Neutrophil (primary cell): Measurements from ENCODE around the gene KRTAP19-7.

Experiments
- H3K27ac ChIP-seq: fragments of 200-600 bp; sonication (generic); 2 replicates; pipeline ENCODE4 v1.5.1; 2016; ENCODE audit warnings: mild to moderate bottlenecking, moderate library complexity
- H3K27me3 ChIP-seq: fragments of 200-600 bp; sonication (generic); 2 replicates; pipeline ENCODE4 v1.6.0; 2016; ENCODE audit warnings: mild to moderate bottlenecking
- H3K36me3 ChIP-seq: fragments of 200-600 bp; sonication (generic); 2 replicates; pipeline ENCODE4 v1.5.1; 2017
- H3K4me1 ChIP-seq, 2 experiments: fragments of 200-600 bp in 1 of 2; sonication (generic) in 1 of 2; 1 replicate in 1 of 2; 2 replicates in 1 of 2; pipeline versions ENCODE4 v1.5.1 to v1.6.1; 2013 to 2016; ENCODE audit warnings: low read depth in 1 of 2, low read length in 1 of 2, mild to moderate bottlenecking in 1 of 2, moderate library complexity in 1 of 2; ENCODE audit not compliant: control insufficient read depth in 1 of 2, insufficient read depth in 1 of 2
- H3K4me3 ChIP-seq, 2 experiments: fragments of 200-600 bp in 1 of 2; sonication (generic) in 1 of 2; 1 replicate in 1 of 2; 2 replicates in 1 of 2; pipeline ENCODE4 v1.5.1; 2013 to 2016; ENCODE audit warnings: low read depth in 1 of 2, low read length in 1 of 2, mild to moderate bottlenecking in 1 of 2, moderate library complexity in 1 of 2
- H3K9me3 ChIP-seq: fragments of 200-600 bp; sonication (generic); 2 replicates; pipeline ENCODE4 v1.5.1; 2016
- CTCF ChIP-seq: fragments of 200-600 bp; sonication (generic); IDR thresholded peaks from 2 replicates; pipeline ENCODE4 v1.5.1; 2016; ENCODE audit warnings: antibody characterized with exemption

The KRTAP19-7 gene

GRCh38 chr21:30561264-30561895 lies at the start of gene KRTAP19-7:
KRTAP19-7 (minus strand) TSS chr21:30561314; CDS start chr21:30561289, 25 bp downstream.
- no peaks in the 10 kb centered on the region for H3K27me3 ChIP-seq

GRCh38 chr21:30605968-30606367 lies 44.9 kb upstream of the KRTAP19-7 start:
- no peaks in the 10 kb centered on the region for H3K9me3 ChIP-seq
- no peaks in the 10 kb centered on the region for H3K36me3 ChIP-seq
- TF ChIP-seq CTCF = no peak
- no peak overlapping the region for H3K27ac ChIP-seq
- H3K27me3 ChIP-seq = no peaks in the 10 kb centered on the region
- H3K4me1 ChIP-seq = no peaks in the 10 kb centered on the region
- no peak overlapping the region for H3K4me3 ChIP-seq

More at GRCh38 chr21:30561264-30561895, at the start of gene KRTAP19-7:
- H3K4me1 ChIP-seq = no peaks in the 10 kb centered on the region
- no peak within 1 kb of the TSS for H3K27ac ChIP-seq
- no peak within 1 kb of the TSS for H3K4me3 ChIP-seq
- no peak for TF ChIP-seq CTCF
- no peaks in the 10 kb centered on the region for H3K36me3 ChIP-seq
- no peaks in the 10 kb centered on the region for H3K9me3 ChIP-seq

GRCh38 chr21:30600787-30601186 lies 39.7 kb upstream of the KRTAP19-7 start, which contains the start of gene KRTAP22-1:
KRTAP22-1 (plus strand) TSS chr21:30601087.
- TF ChIP-seq CTCF = no peak
- Histone ChIP-seq H3K36me3 (no peaks in the 10 kb centered on the region), H3K9me3 (no peaks in the 10 kb centered on the region), H3K4me1 (no peaks in the 10 kb centered on the region), H3K27me3 (no peaks in the 10 kb centered on the region), H3K4me3 (no peak within 1 kb of the TSS), H3K27ac (no peak within 1 kb of the TSS)

- Histone ChIP-seq H3K36me3 (no peaks in the 10 kb centered on the region), H3K27me3 (no peaks in the 10 kb centered on the region), H3K9me3 (no peaks in the 10 kb centered on the region), H3K4me1 (no peaks in the 10 kb centered on the region), H3K4me3 (no peak within 1 kb of the TSS), H3K27ac (no peak within 1 kb of the TSS)
- no peak for TF ChIP-seq CTCF
These were observed 37.7 kb upstream of the KRTAP19-7 start, which contains the start of gene KRTAP6-2 for GRCh38 chr21:30598802-30599201. KRTAP6-2 (minus strand) TSS chr21:30598902; CDS start chr21:30598874, 28 bp downstream.

GRCh38 chr21:30592140-30592539 lies 31.0 kb upstream of the KRTAP19-7 start, which contains the start of gene KRTAP6-3:
KRTAP6-3 (plus strand) TSS chr21:30592440; CDS start chr21:30592446, 6 bp downstream.
- Histone ChIP-seq H3K4me1 (no peaks in the 10 kb centered on the region), H3K27me3 (no peaks in the 10 kb centered on the region), H3K9me3 (no peaks in the 10 kb centered on the region), H3K36me3 (no peaks in the 10 kb centered on the region), H3K27ac (no peak within 1 kb of the TSS), H3K4me3 (no peak within 1 kb of the TSS)
- TF ChIP-seq CTCF = no peak
